Adrenal gland (tissue), 12 donors: ENCODE measurements around the gene SH3BGRL3. TPM values are rescaled to one million over a fixed set of nuclear protein-coding genes. Genes with fewer than 3 reads are reported as not detected.
"Not testable (repeated sequence)": the region's sequence is repeated elsewhere in the genome, so short reads cannot be mapped to it uniquely, and the experiment has no call there.

Experiments
- DNase-seq, 7 donors: peaks; one replicate each; pipeline ENCODE4 v3.0.0-alpha.2; 2019 to 2020
- H3K27ac ChIP-seq, 5 donors: fragments of 200-600 bp; sonication (generic) in 4 of 5; 1 replicate in 3 of 5; 2 replicates in 2 of 5; pipeline versions ENCODE4 v1.5.1 to v1.8.0; 2016 to 2020; ENCODE audit warnings: mild to moderate bottlenecking in 1 of 5
- H3K27me3 ChIP-seq: fragments of 200-600 bp; 2 replicates; pipeline ENCODE4 v1.8.0; 2021
- H3K36me3 ChIP-seq, 2 donors: fragments of 200-600 bp; replicated peaks in 1 of 2; 1 replicate in 1 of 2; 2 replicates in 1 of 2; pipeline versions ENCODE4 v1.5.1 to v1.8.0; 2018 to 2022
- H3K4me1 ChIP-seq, 2 donors: fragments of 200-600 bp; replicated peaks in 1 of 2; 1 replicate in 1 of 2; 2 replicates in 1 of 2; pipeline versions ENCODE4 v1.5.1 to v1.8.0; 2018 to 2021
- H3K4me3 ChIP-seq, 4 donors: fragments of 200-600 bp; sonication (generic) in 3 of 4; one replicate each; pipeline ENCODE4 v1.5.1; 2016 to 2018
- H3K9me3 ChIP-seq, 3 donors: fragments of 200-600 bp; sonication (generic) in 1 of 3; replicated peaks in 1 of 3; 1 replicate in 2 of 3; 2 replicates in 1 of 3; pipeline versions ENCODE4 v1.5.1 to v1.8.0; 2016 to 2021
- POLR2A ChIP-seq, 2 donors: fragments of 450-650 bp; IDR thresholded peaks; one replicate each; pipeline ENCODE4 v1.6.1; 2017; ENCODE audit warnings: antibody characterized with exemption in 2 of 2, mild to moderate bottlenecking in 2 of 2, moderate library complexity in 1 of 2
- WGBS, 4 donors: extraction: QIAGEN DNeasy Blood & Tissue Kit in 2 of 4; methylation state at CpG; one replicate each; pipeline versions ENCODE4 v1.1.5 to v1.1.7; 2013 to 2017; 5-methylcytosine and 5-hydroxymethylcytosine counted together
- intact Hi-C, 2 donors: fragments of 100-400 bp; cut with DNase I; formaldehyde crosslinking; loops; one replicate each; pipeline versions ENCODE4 v1.14.1 to v1.15.0; 2022 to 2023
- polyA plus RNA-seq, 3 donors: library from polyadenylated mRNA; stranded (reverse); fragments of 200-250 nt in 2 of 3; fragments of 350-450 nt in 1 of 3; fragmentation: Illumina TruSeq in 1 of 3; extraction: RNeasy Lipid Tissue Mini Kit (QIAGEN cat#74804) in 1 of 3; gene quantifications; one replicate each; pipeline ENCODE4 v1.2.3, GENCODE V29; 2013 to 2014
- total RNA-seq, 9 donors: library from RNA; depleted of rRNA in 4 of 9; stranded (reverse); fragments of >200 nt in 4 of 9; fragments of 120-200 nt in 1 of 9; fragmentation: NEBNext Ultra II Directional in 1 of 9; extraction: Animal tissue kit (Norgen Biotek cat#: 25700) in 1 of 9; gene quantifications; one replicate each; pipeline versions ENCODE4 v1.1.0 to v1.2.4, GENCODE V29; 2013 to 2023
- TF ChIP-seq, protein P1 (sequence below), 6 experiments: fragments of 450-650 bp in 4 of 6; fragments of 200-600 bp in 2 of 6; sonication (generic) in 1 of 6; IDR thresholded peaks; 1 replicate in 5 of 6; 2 replicates in 1 of 6; pipeline versions ENCODE4 v1.5.1 to v1.8.0; 2016 to 2021; ENCODE audit warnings: antibody characterized with exemption in 6 of 6, mild to moderate bottlenecking in 2 of 6, moderate library complexity in 1 of 6
- donor health status: healthy with polysubstance abuse.
- donor health status: Bipolar disorder and iron deficiency.
- donor health status: DM: yes; HTN: yes; CAD: no.
- donor health status: DM: no; HTN: no; CAD: no.
- donor health status: DM: no; HTN: no; CAD: no.
- donor health status: DM: yes; HTN: yes; CAD: no.

The SH3BGRL3 gene
- total and polyA plus RNA-seq, 12 donors, result 21.0 to 350 (median 92.8) TPM

DNA sequence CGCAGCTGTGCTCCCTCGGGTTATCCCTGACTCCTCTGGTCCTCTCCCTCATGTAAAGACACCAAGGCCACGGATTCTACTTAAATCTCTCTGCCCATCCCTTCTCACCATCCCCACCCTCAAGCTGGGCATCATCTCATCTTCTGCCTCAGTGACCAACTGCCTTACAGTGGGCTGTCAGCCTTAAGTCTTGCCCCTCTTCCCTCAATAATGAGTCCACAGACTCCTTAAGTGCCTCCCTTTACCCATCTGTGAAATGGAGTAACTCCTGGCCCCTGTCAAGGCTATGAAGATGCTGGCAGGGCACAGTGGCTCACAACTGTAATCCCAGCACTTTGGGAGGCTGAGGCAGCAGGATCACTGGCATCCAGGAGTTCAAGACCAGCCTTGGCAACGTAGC is 12.1 kb downstream of the SH3BGRL3 start:
- TF ChIP-seq, protein P1, sequence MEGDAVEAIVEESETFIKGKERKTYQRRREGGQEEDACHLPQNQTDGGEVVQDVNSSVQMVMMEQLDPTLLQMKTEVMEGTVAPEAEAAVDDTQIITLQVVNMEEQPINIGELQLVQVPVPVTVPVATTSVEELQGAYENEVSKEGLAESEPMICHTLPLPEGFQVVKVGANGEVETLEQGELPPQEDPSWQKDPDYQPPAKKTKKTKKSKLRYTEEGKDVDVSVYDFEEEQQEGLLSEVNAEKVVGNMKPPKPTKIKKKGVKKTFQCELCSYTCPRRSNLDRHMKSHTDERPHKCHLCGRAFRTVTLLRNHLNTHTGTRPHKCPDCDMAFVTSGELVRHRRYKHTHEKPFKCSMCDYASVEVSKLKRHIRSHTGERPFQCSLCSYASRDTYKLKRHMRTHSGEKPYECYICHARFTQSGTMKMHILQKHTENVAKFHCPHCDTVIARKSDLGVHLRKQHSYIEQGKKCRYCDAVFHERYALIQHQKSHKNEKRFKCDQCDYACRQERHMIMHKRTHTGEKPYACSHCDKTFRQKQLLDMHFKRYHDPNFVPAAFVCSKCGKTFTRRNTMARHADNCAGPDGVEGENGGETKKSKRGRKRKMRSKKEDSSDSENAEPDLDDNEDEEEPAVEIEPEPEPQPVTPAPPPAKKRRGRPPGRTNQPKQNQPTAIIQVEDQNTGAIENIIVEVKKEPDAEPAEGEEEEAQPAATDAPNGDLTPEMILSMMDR (IDR thresholded peaks at IDR 0.05), result no peak
- no peak for TF ChIP-seq POLR2A (IDR thresholded peaks at IDR 0.05)
- no peak for DNase-seq
- peaks cover 0 to 19% of the 10 kb centered on the region in 2 donors for H3K4me1 ChIP-seq
- no peak overlapping the region for H3K4me3 ChIP-seq
- WGBS, 4 donors, result 92 to 96% (median 93%) methylated on average over 4 of the region's 4 CpGs
- intact Hi-C loops, result no loop called here
- no peak overlapping the region for H3K27ac ChIP-seq
- no peaks in the 10 kb centered on the region for H3K9me3 ChIP-seq
- H3K36me3 ChIP-seq, result no peaks in the 10 kb centered on the region
- no peaks in the 10 kb centered on the region for H3K27me3 ChIP-seq

DNA sequence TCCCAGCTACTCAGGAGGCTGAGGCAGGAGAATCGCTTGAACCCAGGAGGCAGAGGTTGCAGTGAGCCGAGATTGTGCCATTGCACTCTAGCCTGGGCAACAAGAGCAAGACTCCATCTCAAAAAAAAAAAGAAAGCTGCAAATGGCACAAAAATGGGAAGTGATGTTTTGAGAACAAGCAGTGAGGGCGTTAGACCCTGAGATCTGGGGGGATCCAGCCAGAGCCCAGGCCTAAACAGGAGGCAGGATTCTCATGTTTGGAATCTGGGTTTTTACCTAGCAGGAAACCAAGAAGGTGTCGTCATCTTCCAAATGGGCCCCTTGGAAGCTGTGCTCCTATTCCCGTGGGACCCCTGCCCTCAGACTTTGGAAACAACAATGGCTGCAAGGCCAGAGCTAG is 12.8 kb downstream of the SH3BGRL3 start:
- intact Hi-C loops, H3K27ac ChIP-seq, H3K4me3 ChIP-seq, H3K27me3 ChIP-seq, H3K36me3 ChIP-seq, DNase-seq, H3K9me3 ChIP-seq: not testable (repeated sequence)
- peaks cover 0 to 19% of the 10 kb centered on the region in 2 donors for H3K4me1 ChIP-seq
- 82 to 94% (median 86%) methylated on average over 5 of the region's 5 CpGs for WGBS, 4 donors

DNA sequence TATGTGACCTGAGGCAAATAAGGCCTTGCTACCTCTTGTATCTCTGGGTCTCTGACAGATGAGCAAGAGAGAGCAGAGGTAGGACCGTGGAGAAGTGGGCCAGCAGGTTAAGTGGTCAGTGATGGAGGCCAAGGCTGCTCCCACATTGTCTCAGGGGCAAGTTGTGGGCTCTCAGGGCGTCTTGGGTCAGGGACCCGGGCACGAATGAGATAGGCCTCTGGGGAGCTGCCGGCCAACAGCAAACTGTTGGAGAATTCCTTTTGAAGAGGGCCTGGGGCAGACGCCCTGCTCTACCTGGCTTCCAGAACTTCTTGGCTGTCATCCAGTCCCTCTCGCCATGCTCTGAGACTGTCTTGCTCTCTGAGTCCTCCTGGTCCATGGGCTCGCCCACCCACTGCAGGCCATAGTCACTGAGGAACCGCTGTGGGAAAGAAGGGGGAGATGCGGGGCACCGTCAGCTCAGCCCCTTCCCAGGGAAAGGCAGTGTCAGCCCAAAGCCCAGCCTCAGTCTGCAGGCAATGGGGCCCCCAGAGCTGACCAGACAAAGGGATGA is 14.1 kb downstream of the SH3BGRL3 start:
- Histone ChIP-seq H3K36me3 (no peaks in the 10 kb centered on the region), H3K4me3 (no peak overlapping the region), H3K27me3 (no peaks in the 10 kb centered on the region), H3K4me1 (peaks cover 0 to 12% of the 10 kb centered on the region in 2 donors), H3K9me3 (no peaks in the 10 kb centered on the region), H3K27ac (no peak overlapping the region)
- no peak for DNase-seq
- WGBS, 4 donors, result 86 to 87% (median 86%) methylated on average over 10 to 11 of the region's 11 CpGs
- TF ChIP-seq, protein P1 (IDR thresholded peaks at IDR 0.05), result no peak
- no peak for TF ChIP-seq POLR2A (IDR thresholded peaks at IDR 0.05)
- intact Hi-C loops, result no loop called here

DNA sequence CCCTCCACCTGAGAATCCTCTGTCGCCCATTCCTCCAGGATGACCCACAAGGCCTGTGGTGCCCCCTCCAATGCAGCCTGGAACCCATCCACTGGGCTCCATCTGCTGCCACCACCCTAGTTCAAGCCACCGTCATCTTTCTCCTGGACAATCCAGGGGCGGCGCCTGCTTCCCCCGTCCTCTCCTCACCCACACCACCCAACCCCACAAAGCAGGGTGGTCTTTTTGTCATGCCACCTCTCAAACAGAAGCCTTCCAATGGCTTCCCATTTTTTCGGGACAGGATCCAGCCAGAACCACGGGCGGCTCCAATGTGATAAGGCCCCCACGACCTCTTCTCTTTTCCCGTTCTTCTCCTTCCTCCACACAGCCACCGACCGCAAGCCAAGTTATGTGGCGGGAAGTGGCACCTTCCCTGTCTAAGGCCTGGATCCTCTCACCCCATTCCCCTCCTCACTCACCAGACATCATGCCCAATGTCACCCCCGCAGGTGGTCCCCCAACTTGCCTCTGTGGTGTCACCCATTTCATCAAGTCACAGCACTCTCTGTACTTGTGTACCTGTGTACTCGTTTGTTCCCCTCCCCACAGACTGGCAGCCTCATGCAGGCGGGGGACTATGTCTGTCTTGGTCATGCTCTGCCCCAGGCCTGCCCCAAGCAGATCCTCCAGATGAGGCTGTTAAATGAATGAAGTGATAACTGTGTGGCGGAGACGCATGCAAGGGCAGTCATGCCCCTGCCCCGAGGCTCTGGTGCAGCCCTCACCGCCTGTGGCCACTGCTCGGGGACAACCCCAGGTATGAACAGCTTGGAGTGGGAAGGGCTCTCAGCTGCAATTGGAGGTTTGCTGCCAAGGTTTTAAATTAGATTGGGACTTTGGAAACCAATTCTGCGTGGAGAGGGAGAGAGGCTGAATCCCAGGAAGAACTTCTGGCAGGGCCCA is 15.6 kb downstream of the SH3BGRL3 start:
- Histone ChIP-seq H3K36me3 (no peaks in the 10 kb centered on the region), H3K4me3 (no peak overlapping the region), H3K27me3 (no peaks in the 10 kb centered on the region), H3K4me1 (no peaks in the 10 kb centered on the region), H3K9me3 (no peaks in the 10 kb centered on the region), H3K27ac (no peak overlapping the region)
- DNase-seq, result no peak
- WGBS, 4 donors, result 89 to 93% (median 91%) methylated on average over 20 to 22 of the region's 22 CpGs
- no peak for TF ChIP-seq POLR2A (IDR thresholded peaks at IDR 0.05)
- TF ChIP-seq, protein P1 (IDR thresholded peaks at IDR 0.05), result no peak
- intact Hi-C loops, result no loop called here
